ES-I3 (cell line): ENCODE measurements around the gene ZNF132.
A peak's percentile ranks its signal among the peaks of the same experiment; 100 is the strongest.
"Not testable (repeated sequence)": the region's sequence is repeated elsewhere in the genome, so short reads cannot be mapped to it uniquely, and the experiment has no call there.

Experiments
- H3K36me3 ChIP-seq: 2 replicates; pipeline ENCODE4 v1.6.1; 2013; ENCODE audit warnings: mild to moderate bottlenecking, low read length, control low read depth, moderate library complexity; ENCODE audit not compliant: insufficient read depth
- H3K4me1 ChIP-seq: 2 replicates; pipeline ENCODE4 v1.6.1; 2013; ENCODE audit warnings: mild to moderate bottlenecking, control low read depth, low read length; ENCODE audit not compliant: insufficient read depth
- H3K9ac ChIP-seq: 2 replicates; pipeline ENCODE4 v1.6.1; 2013; ENCODE audit warnings: low read depth, mild to moderate bottlenecking, low read length, moderate library complexity
- H3K9me3 ChIP-seq: 2 replicates; pipeline ENCODE4 v1.6.1; 2013; ENCODE audit warnings: mild to moderate bottlenecking, low read length, moderate library complexity; ENCODE audit not compliant: control insufficient read depth, insufficient read depth

Gene ZNF132

GRCh38 chr19:58474291-58474996 lies 34.5 kb upstream of the ZNF132 start:
- no peak overlapping the region for H3K9ac ChIP-seq

GRCh38 chr19:58473775-58474174 lies 33.8 kb upstream of the ZNF132 start:
- Histone ChIP-seq H3K36me3 (no peaks in the 10 kb centered on the region), H3K9me3 (no peaks in the 10 kb centered on the region), H3K9ac (no peak overlapping the region), H3K4me1 (no peaks in the 10 kb centered on the region; the same call in 1 of the 2 replicates)

More at GRCh38 chr19:58474291-58474996, 34.5 kb upstream of the ZNF132 start:
- Histone ChIP-seq H3K9me3 (no peaks in the 10 kb centered on the region), H3K4me1 (no peaks in the 10 kb centered on the region; the same call in 1 of the 2 replicates), H3K36me3 (no peaks in the 10 kb centered on the region)

GRCh38 chr19:58471736-58472135 lies 31.8 kb upstream of the ZNF132 start:
- no peaks in the 10 kb centered on the region for H3K9me3 ChIP-seq
- no peak overlapping the region for H3K9ac ChIP-seq
- no peaks in the 10 kb centered on the region for H3K4me1 ChIP-seq
- no peaks in the 10 kb centered on the region for H3K36me3 ChIP-seq

- H3K36me3 ChIP-seq, H3K4me1 ChIP-seq, H3K9ac ChIP-seq: not testable (repeated sequence)
Measured at GRCh38 chr19:58470837-58471543, 31.0 kb upstream of the ZNF132 start.

GRCh38 chr19:58469241-58470013 lies 29.5 kb upstream of the ZNF132 start:
- Histone ChIP-seq H3K4me1 (no peaks in the 10 kb centered on the region), H3K36me3 (no peaks in the 10 kb centered on the region), H3K9ac (no peak overlapping the region), H3K9me3 (no peaks in the 10 kb centered on the region)

More at GRCh38 chr19:58470837-58471543, 31.0 kb upstream of the ZNF132 start:
- H3K9me3 ChIP-seq, result not testable (repeated sequence)

- Histone ChIP-seq H3K36me3 (no peaks in the 10 kb centered on the region), H3K9ac (no peak overlapping the region), H3K4me1 (no peaks in the 10 kb centered on the region), H3K9me3 (no peaks in the 10 kb centered on the region)
Measured at GRCh38 chr19:58468216-58468839, 28.4 kb upstream of the ZNF132 start.

- H3K36me3 ChIP-seq, result no peaks in the 10 kb centered on the region
- H3K9ac ChIP-seq, result peak within 1 kb of the TSS; percentile 60
- H3K4me1 ChIP-seq, result no peaks in the 10 kb centered on the region
- H3K9me3 ChIP-seq, result no peaks in the 10 kb centered on the region
Measured at GRCh38 chr19:58466760-58467589, 27.0 kb upstream of the ZNF132 start, which contains the start of gene ZNF324. ZNF324 (plus strand) TSS chr19:58467080; CDS start chr19:58469186, 2,106 bp downstream.

GRCh38 chr19:58466089-58466759 lies 26.3 kb upstream of the ZNF132 start:
- Histone ChIP-seq H3K9me3 (no peaks in the 10 kb centered on the region), H3K4me1 (no peaks in the 10 kb centered on the region), H3K36me3 (no peaks in the 10 kb centered on the region), H3K9ac (peak overlapping the region; percentile 60; the same call in 1 of the 2 replicates)

GRCh38 chr19:58460039-58460438 lies 20.1 kb upstream of the ZNF132 start:
- H3K4me1 ChIP-seq, result no peaks in the 10 kb centered on the region
- no peaks in the 10 kb centered on the region for H3K9me3 ChIP-seq
- no peaks in the 10 kb centered on the region; the same call in none of the 2 replicates for H3K36me3 ChIP-seq
- no peak overlapping the region for H3K9ac ChIP-seq

- Histone ChIP-seq H3K9ac (no peak overlapping the region), H3K4me1 (no peaks in the 10 kb centered on the region), H3K36me3 (no peaks in the 10 kb centered on the region; the same call in none of the 2 replicates), H3K9me3 (no peaks in the 10 kb centered on the region)
Measured at GRCh38 chr19:58456111-58456510, 16.2 kb upstream of the ZNF132 start.

GRCh38 chr19:58455306-58455705 lies 15.4 kb upstream of the ZNF132 start:
- no peak overlapping the region for H3K9ac ChIP-seq
- no peaks in the 10 kb centered on the region for H3K4me1 ChIP-seq
- no peaks in the 10 kb centered on the region; the same call in none of the 2 replicates for H3K36me3 ChIP-seq
- H3K9me3 ChIP-seq, result no peaks in the 10 kb centered on the region

- H3K9ac ChIP-seq, result no peak overlapping the region
- H3K36me3 ChIP-seq, result no peaks in the 10 kb centered on the region; the same call in none of the 2 replicates
- H3K9me3 ChIP-seq, result no peaks in the 10 kb centered on the region
- no peaks in the 10 kb centered on the region for H3K4me1 ChIP-seq
Measured at GRCh38 chr19:58453743-58454142, 13.8 kb upstream of the ZNF132 start.
